CD4-positive, alpha-beta memory T cell (primary cell): ENCODE results near the gene QPCT. TPM values are rescaled to one million over a fixed set of nuclear protein-coding genes. Genes with fewer than 3 reads are reported as not detected.

ENCODE experiments used
- CTCF ChIA-PET: fragments of 350-600 bp; sonication (Branson Sonifier 250); formaldehyde crosslinking; loops from one replicate; lab custom pipeline; 2021; ENCODE audit warnings: inconsistent platforms; ENCODE audit not compliant: partially characterized antibody; lab: Charles Lee
- POLR2A ChIA-PET: fragments of 350-600 bp; sonication (Branson Sonifier 250); formaldehyde crosslinking; loops from one replicate; lab custom pipeline; 2021; ENCODE audit not compliant: partially characterized antibody; lab: Charles Lee
- DNase-seq, 5 donors: peaks; one replicate each; pipeline versions ENCODE4 v3.0.0 to v3.0.0-alpha.2; 2020 to 2022; ENCODE audit warnings: mixed read lengths in 1 of 5
- H3K27ac ChIP-seq: one replicate; pipeline ENCODE4 v1.7.0; 2013; ENCODE audit warnings: low read depth, low read length
- H3K27me3 ChIP-seq: 2 replicates; pipeline ENCODE4 v1.7.0; 2013; ENCODE audit warnings: mild to moderate bottlenecking, low read length, moderate library complexity; ENCODE audit not compliant: insufficient read depth
- H3K36me3 ChIP-seq: 2 replicates; pipeline ENCODE4 v1.7.0; 2013; ENCODE audit warnings: mild to moderate bottlenecking, low read length, moderate library complexity; ENCODE audit not compliant: insufficient read depth
- H3K4me1 ChIP-seq: 2 replicates; pipeline ENCODE4 v1.7.0; 2013; ENCODE audit warnings: mild to moderate bottlenecking, low read length, moderate library complexity; ENCODE audit not compliant: insufficient read depth
- H3K4me3 ChIP-seq, 2 donors: one replicate each; pipeline ENCODE4 v1.7.0; 2013; ENCODE audit warnings: low read length in 2 of 2, mild to moderate bottlenecking in 1 of 2
- H3K9me3 ChIP-seq, 2 donors: one replicate each; pipeline ENCODE4 v1.7.0; 2013; ENCODE audit warnings: low read length in 2 of 2, control low read depth in 1 of 2; ENCODE audit not compliant: control insufficient read depth in 1 of 2
- H3K27ac Mint-ChIP-seq, 7 donors: one replicate each; pipeline ENCODE4 v1.8.0; 2020 to 2021; ENCODE audit warnings: mixed read lengths in 7 of 7, mild to moderate bottlenecking in 6 of 7, inconsistent platforms in 3 of 7, moderate library complexity in 3 of 7
- H3K27me3 Mint-ChIP-seq, 2 donors: one replicate each; pipeline ENCODE4 v1.8.0; 2020 to 2021; ENCODE audit warnings: mixed read lengths in 2 of 2
- H3K36me3 Mint-ChIP-seq, 2 donors: one replicate each; pipeline ENCODE4 v1.8.0; 2020 to 2021; ENCODE audit warnings: mixed read lengths in 2 of 2, inconsistent platforms in 1 of 2, mild to moderate bottlenecking in 1 of 2
- H3K4me1 Mint-ChIP-seq, 4 donors: one replicate each; pipeline ENCODE4 v1.8.0; 2020 to 2021; ENCODE audit warnings: mixed read lengths in 4 of 4, mild to moderate bottlenecking in 1 of 4
- H3K4me3 Mint-ChIP-seq, 8 donors: one replicate each; pipeline ENCODE4 v1.8.0; 2020 to 2021; ENCODE audit warnings: mixed read lengths in 8 of 8, mild to moderate bottlenecking in 7 of 8, moderate library complexity in 6 of 8, inconsistent platforms in 3 of 8
- H3K9me3 Mint-ChIP-seq, 8 donors: one replicate each; pipeline ENCODE4 v1.8.0; 2020 to 2021; ENCODE audit warnings: mixed read lengths in 8 of 8, mild to moderate bottlenecking in 5 of 8, inconsistent platforms in 3 of 8, moderate library complexity in 1 of 8
- intact Hi-C: fragments of 100-400 bp; cut with micrococcal nuclease; formaldehyde crosslinking; loops from one replicate; pipeline ENCODE4 v1.15.1; 2023
- polyA plus RNA-seq, 2 donors: library from polyadenylated mRNA; unstranded; fragments of 300-500 nt; fragmentation: Illumina TruSeq; gene quantifications; one replicate each; pipeline ENCODE4 v1.2.3, GENCODE V29; 2021
- total RNA-seq, 2 experiments: library from RNA; stranded (reverse); gene quantifications; one replicate each; pipeline ENCODE4 v1.2.3, GENCODE V29; 2021

QPCT gene
- total and polyA plus RNA-seq, 4 experiments from 2014 or later = 0.23 to 1.4 (median 1.3) TPM

DNA sequence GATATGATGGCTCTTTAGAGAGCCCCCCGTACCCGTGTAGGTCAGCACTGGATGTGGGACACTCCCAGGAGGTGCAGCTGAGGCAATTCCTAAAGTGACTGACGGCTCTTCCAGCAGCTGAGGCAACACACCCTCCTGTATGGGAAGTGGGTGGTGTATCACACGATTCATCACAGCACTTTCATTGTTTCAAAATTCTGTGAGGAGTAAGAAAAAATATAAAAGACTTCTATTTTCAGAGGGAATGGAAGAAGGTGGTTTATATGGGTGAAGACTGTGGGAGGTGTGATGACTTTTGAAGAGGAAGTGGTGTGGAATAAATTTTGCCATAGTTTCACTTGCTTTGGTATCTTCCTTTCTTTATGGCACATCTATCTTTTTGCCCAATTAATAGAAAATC lies 22.3 kb downstream of the QPCT start:
- peaks cover 0 to 16% (median 8%) of the 10 kb centered on the region in 4 donors for H3K4me1 Mint-ChIP-seq
- peaks cover 33% of the 10 kb centered on the region for H3K4me1 ChIP-seq
- peaks cover 10 to 16% of the 10 kb centered on the region in 2 donors for H3K27me3 Mint-ChIP-seq
- H3K36me3 Mint-ChIP-seq = no peaks in the 10 kb centered on the region
- DNase-seq = no peak
- POLR2A ChIA-PET = interaction anchor here (1.9 kb wide), 1 partner anchor 24 kb away, joined by 6 read pairs; no protein-coding TSS in a partner anchor
- H3K9me3 ChIP-seq = no peaks in the 10 kb centered on the region
- no peak overlapping the region for H3K4me3 ChIP-seq
- H3K9me3 Mint-ChIP-seq = no peaks in the 10 kb centered on the region
- no peaks in the 10 kb centered on the region for H3K36me3 ChIP-seq
- intact Hi-C loops = no loop called here
- no peak overlapping the region for H3K27ac Mint-ChIP-seq
- H3K27me3 ChIP-seq = no peaks in the 10 kb centered on the region
- peak overlapping the region in 6 of 8 donors; percentile 18 to 70 (median 54) for H3K4me3 Mint-ChIP-seq
- CTCF ChIA-PET = interaction anchor here (1.1 to 1.7 kb wide), 3 partner anchors 29 to 511 kb away, joined by 3 to 5 read pairs (median 4); no protein-coding TSS in a partner anchor
- H3K27ac ChIP-seq = no peak overlapping the region

DNA sequence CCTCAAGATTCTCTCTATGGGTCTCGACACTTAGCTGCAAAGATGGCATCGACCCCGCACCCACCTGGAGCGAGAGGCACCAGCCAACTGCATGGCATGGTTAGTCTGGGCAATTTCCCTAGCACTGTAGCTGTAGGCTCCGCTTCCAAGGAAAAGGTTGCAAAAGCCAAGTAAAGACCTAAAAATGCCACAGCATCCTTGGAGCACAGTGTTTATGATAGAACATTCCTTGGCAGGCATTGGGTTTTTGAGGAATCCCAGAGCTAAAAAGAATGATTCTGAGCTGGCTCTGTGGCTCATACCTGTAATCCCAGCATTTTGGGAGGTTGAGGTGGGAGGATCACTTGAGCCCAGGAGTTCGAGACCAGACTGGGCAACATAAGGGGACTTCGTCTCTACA lies 22.9 kb downstream of the QPCT start:
- ChIA-PET POLR2A (interaction anchor here (0.8 to 1.9 kb wide), 3 partner anchors 24 to 44 kb away, joined by 3 to 6 read pairs (median 3); partner anchors contain the start of gene PRKD3), CTCF (interaction anchor here (1.1 to 1.8 kb wide), 4 partner anchors 10 to 510 kb away, joined by 3 to 5 read pairs (median 4); no protein-coding TSS in a partner anchor)
- H3K4me3 ChIP-seq = no peak overlapping the region
- Mint-ChIP-seq H3K27me3 (peaks cover 12 to 18% of the 10 kb centered on the region in 2 donors), H3K27ac (no peak overlapping the region), H3K9me3 (no peaks in the 10 kb centered on the region), H3K4me1 (peaks cover 0 to 16% (median 8%) of the 10 kb centered on the region in 4 donors), H3K4me3 (peak overlapping the region in 4 of 8 donors; percentile 52 to 70 (median 64)), H3K36me3 (no peaks in the 10 kb centered on the region)
- intact Hi-C loops = no loop called here
- H3K36me3 ChIP-seq = no peaks in the 10 kb centered on the region
- no peak overlapping the region for H3K27ac ChIP-seq
- no peak for DNase-seq
- peaks cover 33% of the 10 kb centered on the region for H3K4me1 ChIP-seq
- no peaks in the 10 kb centered on the region for H3K27me3 ChIP-seq
- H3K9me3 ChIP-seq = no peaks in the 10 kb centered on the region

DNA sequence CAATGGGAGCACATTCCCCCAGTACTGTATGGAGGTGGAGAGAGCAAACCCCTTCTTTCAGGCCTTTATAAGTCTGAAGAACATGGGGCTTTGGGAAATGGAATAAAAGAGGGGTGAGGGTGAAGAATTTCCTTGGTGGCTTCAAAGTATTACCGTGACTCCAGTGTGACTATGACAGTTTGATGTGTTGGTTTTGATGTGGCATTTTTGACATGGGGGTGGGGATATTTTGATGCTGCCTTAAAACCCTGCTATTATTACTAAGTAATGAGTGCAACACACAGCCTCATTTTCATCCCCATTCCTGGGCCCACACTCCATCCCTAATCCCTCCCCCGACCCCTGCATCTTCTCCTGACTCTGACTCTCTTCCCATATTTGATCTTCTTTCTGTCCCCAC lies 23.6 kb downstream of the QPCT start:
- CTCF ChIA-PET = interaction anchor here (1.1 to 2.0 kb wide), 3 partner anchors 10 to 199 kb away, joined by 3 to 6 read pairs (median 5); no protein-coding TSS in a partner anchor
- H3K9me3 Mint-ChIP-seq = no peaks in the 10 kb centered on the region
- no peak overlapping the region for H3K4me3 ChIP-seq
- no peaks in the 10 kb centered on the region for H3K36me3 ChIP-seq
- H3K4me1 Mint-ChIP-seq = peaks cover 0 to 16% (median 8%) of the 10 kb centered on the region in 4 donors
- H3K27me3 ChIP-seq = no peaks in the 10 kb centered on the region
- H3K4me3 Mint-ChIP-seq = peak overlapping the region in 5 of 8 donors; percentile 7 to 62 (median 35)
- peaks cover 33% of the 10 kb centered on the region for H3K4me1 ChIP-seq
- H3K9me3 ChIP-seq = no peaks in the 10 kb centered on the region
- peak; percentile 33 to 45 (median 35) for DNase-seq
- no peaks in the 10 kb centered on the region for H3K36me3 Mint-ChIP-seq
- intact Hi-C loops = no loop called here
- POLR2A ChIA-PET = interaction anchor here (0.8 to 1.9 kb wide), 3 partner anchors 23 to 45 kb away, joined by 3 to 6 read pairs (median 3); partner anchors contain the start of gene PRKD3
- H3K27me3 Mint-ChIP-seq = peaks cover 12 to 19% of the 10 kb centered on the region in 2 donors
- H3K27ac Mint-ChIP-seq = peak overlapping the region in 1 of 7 donors; percentile 65
- H3K27ac ChIP-seq = no peak overlapping the region

DNA sequence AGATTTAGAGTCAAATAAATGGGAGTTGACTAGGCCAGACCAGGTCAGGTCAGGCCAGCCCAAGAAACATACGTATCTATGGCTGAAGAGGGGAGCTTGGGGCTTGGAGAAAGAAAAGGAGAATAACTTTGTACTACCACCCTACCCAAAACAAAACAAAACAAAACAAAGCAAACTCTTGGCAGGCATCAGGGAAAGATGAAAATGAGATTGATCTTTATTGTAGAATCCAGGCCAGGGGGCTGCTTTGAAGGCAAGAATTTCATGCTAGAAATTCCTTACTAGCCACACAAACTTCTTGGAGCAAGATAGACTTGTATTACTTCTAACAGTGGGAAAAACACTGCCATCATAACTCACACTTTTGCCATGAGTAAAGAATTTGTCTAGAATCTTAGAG lies 26.2 kb downstream of the QPCT start:
- Histone ChIP-seq H3K4me1 (peaks cover 32% of the 10 kb centered on the region), H3K27me3 (peaks cover 11% of the 10 kb centered on the region), H3K27ac (no peak overlapping the region), H3K9me3 (no peaks in the 10 kb centered on the region), H3K4me3 (no peak overlapping the region), H3K36me3 (no peaks in the 10 kb centered on the region)
- Mint-ChIP-seq H3K4me1 (peaks cover under 1 to 16% (median 9%) of the 10 kb centered on the region in 4 donors), H3K27me3 (peaks cover 19 to 28% of the 10 kb centered on the region in 2 donors), H3K27ac (no peak overlapping the region), H3K36me3 (no peaks in the 10 kb centered on the region), H3K9me3 (no peaks in the 10 kb centered on the region), H3K4me3 (no peak overlapping the region)
- no peak for DNase-seq
- intact Hi-C loops = no loop called here
- POLR2A ChIA-PET = no interaction called here
- CTCF ChIA-PET = no interaction called here

DNA sequence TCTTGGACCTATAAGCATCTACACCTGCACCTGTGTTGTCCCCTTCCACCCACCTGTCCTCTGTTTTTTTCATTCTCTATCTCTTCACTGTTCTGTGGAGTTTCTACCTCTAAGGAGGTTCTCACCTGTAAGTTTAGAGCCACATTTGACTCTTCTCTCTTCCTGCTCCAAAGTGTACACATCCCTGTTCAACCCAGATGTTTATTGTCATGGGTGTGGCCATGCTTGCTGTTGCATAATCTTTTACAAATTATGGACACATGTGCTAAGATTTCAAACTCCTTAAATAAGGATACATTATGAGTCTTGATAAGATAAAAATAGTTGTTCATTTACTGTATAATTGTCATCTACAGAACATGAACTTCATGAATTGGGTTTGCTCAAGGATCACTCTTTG lies 27.6 kb downstream of the QPCT start:
- no peak overlapping the region for H3K4me3 Mint-ChIP-seq
- Histone ChIP-seq H3K4me1 (peaks cover 32% of the 10 kb centered on the region), H3K4me3 (no peak overlapping the region), H3K27ac (no peak overlapping the region), H3K36me3 (no peaks in the 10 kb centered on the region), H3K9me3 (no peaks in the 10 kb centered on the region), H3K27me3 (peaks cover 20% of the 10 kb centered on the region)
- no peak overlapping the region for H3K27ac Mint-ChIP-seq
- intact Hi-C loops = no loop called here
- no peak for DNase-seq
- no peaks in the 10 kb centered on the region for H3K9me3 Mint-ChIP-seq
- H3K4me1 Mint-ChIP-seq = peaks cover 14 to 21% (median 18%) of the 10 kb centered on the region in 4 donors
- CTCF ChIA-PET = no interaction called here
- H3K36me3 Mint-ChIP-seq = no peaks in the 10 kb centered on the region
- POLR2A ChIA-PET = no interaction called here
- H3K27me3 Mint-ChIP-seq = peaks cover 29 to 33% of the 10 kb centered on the region in 2 donors

DNA sequence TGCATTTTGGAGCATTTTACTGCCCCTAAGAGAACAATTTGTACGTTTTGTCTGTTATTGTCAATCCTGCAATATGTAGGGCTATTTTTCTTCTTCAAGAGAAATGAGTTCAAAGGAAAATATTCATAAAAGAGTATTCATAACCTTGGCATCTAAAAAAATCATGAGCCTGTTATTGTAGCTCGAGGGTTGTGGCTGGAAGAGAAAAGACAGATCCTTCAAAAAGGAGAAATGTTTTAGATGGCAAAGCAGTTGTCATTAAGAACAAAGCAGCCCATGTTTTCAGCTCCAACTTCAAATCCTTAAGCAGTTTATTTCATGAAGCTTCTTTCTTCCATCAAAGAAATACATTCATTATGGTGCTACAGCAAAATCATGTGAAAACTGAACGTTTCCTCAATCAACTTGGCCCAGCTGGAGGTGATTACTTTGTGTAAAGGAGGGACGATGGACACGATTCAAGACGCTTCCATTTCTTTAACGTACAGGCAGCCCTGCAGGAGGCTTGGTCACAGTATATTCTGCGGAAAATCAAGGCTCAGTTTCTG lies 31.4 kb downstream of the QPCT start:
- Mint-ChIP-seq H3K27me3 (peaks cover 30 to 35% of the 10 kb centered on the region in 2 donors), H3K27ac (peak overlapping the region in 3 of 7 donors; percentile 11 to 53 (median 20)), H3K4me1 (peaks cover 10 to 17% (median 14%) of the 10 kb centered on the region in 4 donors)

More for the DNA sequence above, 31.4 kb downstream of the QPCT start:
- peaks cover 28% of the 10 kb centered on the region for H3K27me3 ChIP-seq
- ChIA-PET POLR2A (interaction anchor here (1.0 kb wide), 1 partner anchor 15 kb away, joined by 5 read pairs; no protein-coding TSS in a partner anchor), CTCF (interaction anchor here (1.1 to 1.9 kb wide), 5 partner anchors 14 to 36 kb away, joined by 3 to 9 read pairs (median 6); no protein-coding TSS in a partner anchor)
- H3K36me3 Mint-ChIP-seq = no peaks in the 10 kb centered on the region
- peaks cover 0 to 1% (median 0%) of the 10 kb centered on the region in 8 donors for H3K9me3 Mint-ChIP-seq
- DNase-seq = no peak
- H3K9me3 ChIP-seq = no peaks in the 10 kb centered on the region
- no peak overlapping the region for H3K27ac ChIP-seq
- peaks cover 20% of the 10 kb centered on the region for H3K4me1 ChIP-seq
- intact Hi-C loops = no loop called here
- H3K4me3 ChIP-seq = no peak overlapping the region
- H3K36me3 ChIP-seq = no peaks in the 10 kb centered on the region
- peak overlapping the region in 7 of 8 donors; percentile 3 to 85 (median 70) for H3K4me3 Mint-ChIP-seq
